Hematopoietic multipotent progenitor cell treated with erythropoietin and hydrocortisone succinate and interleukin-3 and kit ligand, for 8 days (in vitro differentiated cells): ENCODE data around the gene TBC1D2B.

Source experiments
- DNase-seq: peaks from one replicate; pipeline ENCODE4 v3.0.0-alpha.2; 2015

Gene TBC1D2B

DNA sequence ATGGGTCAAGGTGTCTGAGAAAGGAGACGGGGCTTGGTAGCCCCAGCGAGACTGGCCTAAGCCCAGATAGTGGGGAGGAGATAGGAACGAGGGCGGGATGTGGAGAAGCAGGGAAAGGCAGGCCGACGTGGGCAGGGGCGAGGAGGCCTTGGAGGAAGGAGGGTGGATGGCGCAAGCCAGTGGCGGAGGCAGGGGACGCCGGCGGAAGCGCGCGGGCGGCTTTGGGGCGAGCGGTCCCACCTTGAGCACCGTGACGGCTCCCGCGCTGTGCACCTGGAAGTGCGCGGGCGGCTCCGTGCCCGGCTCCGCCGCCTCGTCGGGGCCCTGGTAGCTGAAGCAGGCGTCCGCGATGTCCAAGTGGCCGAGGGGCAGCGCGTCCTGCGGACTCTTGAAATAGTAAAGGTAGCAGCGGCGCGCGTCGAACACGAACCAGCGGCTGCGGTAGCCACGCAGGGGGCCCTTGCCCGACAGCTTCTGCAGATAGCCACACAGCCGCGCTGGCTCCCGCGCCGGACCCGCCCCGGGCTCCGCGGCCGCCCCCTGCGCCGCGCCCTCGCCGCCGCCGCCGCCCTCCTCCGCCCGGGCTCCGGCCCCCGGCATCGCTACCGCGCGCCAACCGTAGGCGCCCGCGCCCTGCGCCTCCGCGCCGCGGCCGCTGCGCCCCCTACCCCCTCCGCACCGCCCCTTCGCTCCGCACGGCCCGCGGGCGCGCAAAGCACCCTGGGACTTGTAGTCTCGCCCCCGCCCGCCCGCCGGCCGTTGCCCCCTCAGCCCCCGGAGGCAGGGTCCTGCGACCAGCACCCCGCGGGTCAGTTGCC lies at the start of gene TBC1D2B:
Gene TBC1D2B, minus strand, starts transcription at position 659 of the 818 bp plus-strand sequence. Its CDS starts 59 bp downstream, at position 600.
- DNase-seq = peak; percentile 44

DNA sequence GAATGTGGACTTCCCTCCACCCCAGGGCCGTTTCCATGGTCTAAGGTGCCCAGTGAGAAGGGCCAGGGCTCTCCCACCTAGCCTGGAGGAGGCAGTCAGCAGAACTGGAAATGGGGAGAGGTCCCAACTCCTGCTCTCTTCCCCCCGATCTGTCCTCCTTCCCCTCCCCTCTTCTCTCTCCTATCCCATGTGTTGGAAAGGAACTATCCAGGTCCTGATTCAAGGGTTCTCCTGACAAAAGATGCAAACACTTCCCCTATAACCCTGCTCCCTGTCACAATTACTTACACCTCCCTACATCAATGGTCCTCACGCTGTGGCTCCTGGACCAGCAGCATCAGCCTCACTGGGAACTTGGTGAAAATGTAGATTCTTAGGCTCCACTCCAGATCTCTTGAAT lies 47.8 kb upstream of the TBC1D2B start:
- no peak for DNase-seq

DNA sequence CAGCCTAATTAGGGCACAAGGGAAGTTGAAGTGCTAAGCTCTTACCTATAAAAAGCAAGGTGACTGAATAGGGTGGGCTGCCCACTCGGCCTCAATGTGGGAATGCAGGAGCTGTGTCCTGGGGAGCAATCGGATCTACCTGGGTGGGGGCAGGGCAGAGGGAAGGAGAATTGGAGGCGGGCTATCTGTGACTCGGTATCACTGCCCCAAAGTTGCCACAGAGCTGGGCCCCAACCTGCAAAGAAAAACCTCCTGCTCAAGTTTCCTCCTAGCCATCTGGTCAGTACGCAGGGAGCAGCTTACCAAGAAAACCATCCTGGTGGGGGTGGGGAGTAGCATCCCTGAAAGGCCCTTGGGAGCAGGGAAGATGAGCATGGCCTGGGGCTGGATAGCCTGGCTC lies 43.0 kb upstream of the TBC1D2B start:
- no peak for DNase-seq

DNA sequence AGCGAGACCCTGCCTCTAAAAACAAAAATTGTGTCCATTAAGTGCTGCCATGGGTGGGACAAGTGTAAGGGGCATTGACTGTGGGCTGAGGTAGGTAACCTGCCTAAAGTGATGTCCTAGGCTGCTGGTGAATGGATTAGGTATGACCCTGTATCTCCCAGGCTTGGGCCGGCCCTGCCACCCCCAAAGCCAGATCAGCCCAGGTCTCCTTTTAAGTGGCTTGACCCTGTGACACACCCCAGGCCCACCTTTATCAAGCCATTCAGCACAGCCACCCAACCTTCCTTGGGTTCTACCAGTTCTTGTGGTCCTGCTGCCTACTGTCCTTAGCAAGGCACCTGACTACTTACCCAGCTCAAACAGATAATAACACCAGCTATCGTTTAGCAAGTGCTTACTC lies 35.0 kb upstream of the TBC1D2B start:
- no peak for DNase-seq

DNA sequence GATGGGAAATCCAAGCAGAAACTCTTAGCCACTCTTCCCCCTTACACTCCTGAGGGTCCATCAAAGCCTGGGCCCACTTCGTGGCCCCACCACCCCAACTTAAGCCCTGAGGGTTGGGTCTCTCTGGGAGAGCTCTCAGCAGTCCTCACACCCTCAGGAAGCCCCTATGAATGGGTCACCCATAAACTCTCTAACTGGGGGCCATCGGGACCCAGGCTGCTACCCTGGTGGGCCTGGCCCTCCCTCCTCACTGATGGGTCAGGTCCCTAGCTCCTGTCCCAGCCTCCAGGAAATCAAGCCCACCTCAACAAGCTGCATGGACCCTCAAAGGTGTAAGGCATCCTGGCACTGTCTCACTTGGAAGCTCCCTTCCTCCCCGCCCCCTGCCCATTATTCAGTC lies 34.3 kb upstream of the TBC1D2B start:
- no peak for DNase-seq

DNA sequence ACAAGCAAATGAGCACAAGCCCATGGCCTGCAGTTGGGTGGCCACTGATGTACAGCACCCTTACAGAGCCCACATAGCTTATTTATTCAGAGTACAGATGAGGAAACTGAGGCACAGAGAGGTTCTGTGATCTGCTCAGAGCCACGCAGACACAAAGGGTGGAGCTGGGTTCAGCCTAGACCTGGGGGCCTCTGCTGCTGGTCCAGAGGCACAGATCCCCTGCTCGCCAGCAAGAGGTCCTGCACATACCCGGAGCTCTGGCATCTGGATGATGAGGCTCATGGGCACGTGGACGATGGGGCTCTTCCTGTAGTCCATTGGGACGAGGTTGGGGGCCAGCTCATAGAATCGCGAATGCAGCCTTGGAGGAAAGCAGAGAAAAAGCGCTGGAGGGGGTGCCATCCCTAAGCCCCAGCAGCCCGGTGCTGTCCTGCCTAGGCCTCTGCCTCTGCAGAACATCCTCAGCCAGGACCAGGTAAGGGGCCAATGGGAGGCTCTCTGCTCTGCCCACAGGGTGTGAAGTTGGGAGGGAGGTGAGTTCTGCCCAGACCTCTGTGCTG lies 33.5 kb upstream of the TBC1D2B start:
- no peak for DNase-seq

DNA sequence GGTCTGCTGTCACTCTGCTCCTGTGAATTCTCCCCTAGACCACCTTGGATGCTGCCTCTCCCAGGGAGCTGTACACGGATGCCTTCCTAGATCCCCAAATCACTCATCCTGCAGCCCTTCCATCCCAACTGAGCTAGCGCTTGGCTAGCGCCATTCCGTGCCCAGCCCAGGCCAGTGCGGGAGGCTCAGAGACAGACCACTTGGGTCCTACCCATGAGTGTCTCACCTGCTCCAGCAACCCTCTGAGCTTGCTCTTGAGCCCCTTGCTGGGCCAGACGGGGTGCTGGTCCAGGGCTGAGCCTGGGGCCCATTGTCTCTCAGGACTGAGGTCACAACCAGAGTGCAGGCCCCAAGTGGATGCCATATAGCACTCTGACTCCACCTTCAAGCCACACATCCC lies 32.6 kb upstream of the TBC1D2B start:
- no peak for DNase-seq

DNA sequence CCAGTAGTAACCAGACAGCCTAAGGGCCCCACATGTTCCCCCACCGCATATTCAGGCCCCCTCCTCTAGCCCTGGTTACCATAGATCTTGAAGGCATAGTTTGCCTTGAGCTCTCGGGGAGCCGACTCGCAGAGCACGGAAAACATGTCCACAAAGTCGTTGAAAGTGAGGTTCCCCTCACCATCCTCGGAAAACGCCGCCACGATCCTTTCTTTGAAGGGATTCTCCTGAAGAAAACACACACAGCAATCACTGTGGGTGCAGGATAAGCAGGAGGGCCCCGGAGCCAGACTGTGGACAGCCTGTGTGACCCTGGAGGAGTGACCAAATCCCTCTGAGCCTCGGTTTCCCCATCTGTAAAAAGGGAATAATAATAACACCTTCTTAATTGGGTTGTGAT lies 31.6 kb upstream of the TBC1D2B start:
- no peak for DNase-seq

DNA sequence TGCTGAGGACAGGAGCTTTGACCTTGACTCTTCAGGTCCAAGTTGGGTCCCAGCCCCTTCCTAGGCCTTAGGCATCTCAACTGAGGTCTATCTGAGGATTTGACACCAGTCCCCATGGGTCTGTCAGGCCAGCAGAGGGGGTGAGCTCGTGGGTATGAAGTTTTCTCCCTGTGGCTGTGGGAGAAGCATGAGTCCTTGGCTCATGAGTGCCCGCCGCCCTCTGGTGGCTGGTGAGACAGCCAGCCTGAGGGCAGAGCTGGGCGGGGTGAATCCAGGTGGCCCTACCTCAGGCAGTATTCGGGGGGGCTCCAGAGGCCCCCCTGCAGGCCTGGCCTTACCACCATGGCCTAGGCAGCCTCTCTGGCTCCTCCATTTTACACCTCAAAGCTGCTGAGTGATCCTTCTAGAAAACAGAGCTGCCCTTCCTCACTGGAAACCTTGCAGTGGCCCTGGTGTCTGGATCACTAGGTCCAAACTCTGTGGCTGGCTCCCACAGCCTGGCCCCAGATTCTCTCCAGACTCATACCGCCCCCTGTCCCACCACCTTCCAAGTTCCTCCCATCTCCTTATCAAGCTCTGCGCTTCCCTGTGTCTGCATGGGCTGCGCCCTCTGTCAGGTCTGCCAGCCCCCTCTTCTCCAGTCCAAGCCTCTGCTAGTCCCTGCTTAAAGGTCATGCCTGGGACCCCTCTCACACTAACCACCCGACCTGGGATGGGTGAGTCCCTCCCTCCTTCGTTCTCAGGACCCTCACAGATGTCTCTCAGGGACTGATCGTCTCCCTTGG lies 31.0 kb upstream of the TBC1D2B start:
- peak; percentile 90 for DNase-seq

DNA sequence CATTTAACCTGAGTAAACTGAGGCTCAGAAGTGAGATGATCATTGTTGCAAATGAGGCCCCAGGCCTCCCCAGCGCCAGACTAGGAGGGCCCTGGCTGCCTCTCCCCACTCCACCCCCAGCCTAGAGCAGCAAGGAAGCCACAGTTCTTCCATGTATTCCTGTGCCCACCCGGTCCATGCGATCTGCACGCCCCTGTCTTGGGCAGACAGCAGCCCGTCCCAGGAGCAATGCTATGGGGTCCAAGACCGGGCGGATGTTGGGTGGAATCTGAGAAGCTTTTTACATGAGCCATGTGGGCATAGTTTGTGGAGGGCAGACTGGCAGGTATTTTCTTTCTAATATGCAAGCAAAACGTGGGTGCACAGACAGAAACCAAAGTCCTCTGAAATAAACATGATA lies 30.0 kb upstream of the TBC1D2B start:
- no peak for DNase-seq

DNA sequence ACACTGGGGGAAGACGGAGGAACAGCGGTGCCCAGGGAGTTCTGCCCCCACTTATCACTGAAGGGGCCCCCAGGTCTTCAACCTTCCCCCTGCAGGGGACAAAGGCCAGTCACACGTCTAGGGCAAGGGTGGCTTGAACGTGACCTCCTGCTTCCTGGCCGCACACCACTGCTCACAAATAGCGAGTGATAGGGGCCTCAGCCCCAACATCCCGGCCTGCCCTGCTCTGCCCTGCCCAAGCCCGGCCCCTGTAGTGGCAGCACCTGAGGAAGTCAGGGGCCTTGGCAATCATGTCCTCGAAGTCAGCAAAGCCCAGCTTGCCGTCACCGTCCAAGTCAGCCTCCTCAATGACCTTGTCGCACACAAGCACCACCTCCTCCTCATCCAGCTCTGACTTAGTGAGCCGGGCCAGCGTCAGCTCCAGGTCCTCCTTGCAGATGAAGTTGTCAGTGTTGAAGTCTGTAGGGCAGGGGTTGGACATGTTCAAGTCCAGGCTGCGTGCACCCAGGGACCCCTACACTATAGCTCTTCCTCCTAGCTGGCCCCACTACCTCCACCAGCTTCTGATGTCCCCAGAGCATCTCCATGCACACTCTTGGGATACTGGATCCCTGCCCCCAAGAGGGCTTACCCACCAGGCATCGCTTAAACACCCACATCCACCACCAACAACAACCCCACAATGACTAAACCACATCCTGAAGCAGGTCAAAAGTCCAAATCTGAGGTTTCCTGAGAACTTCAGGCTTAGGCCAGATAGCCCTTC lies 28.1 kb upstream of the TBC1D2B start:
- no peak for DNase-seq

DNA sequence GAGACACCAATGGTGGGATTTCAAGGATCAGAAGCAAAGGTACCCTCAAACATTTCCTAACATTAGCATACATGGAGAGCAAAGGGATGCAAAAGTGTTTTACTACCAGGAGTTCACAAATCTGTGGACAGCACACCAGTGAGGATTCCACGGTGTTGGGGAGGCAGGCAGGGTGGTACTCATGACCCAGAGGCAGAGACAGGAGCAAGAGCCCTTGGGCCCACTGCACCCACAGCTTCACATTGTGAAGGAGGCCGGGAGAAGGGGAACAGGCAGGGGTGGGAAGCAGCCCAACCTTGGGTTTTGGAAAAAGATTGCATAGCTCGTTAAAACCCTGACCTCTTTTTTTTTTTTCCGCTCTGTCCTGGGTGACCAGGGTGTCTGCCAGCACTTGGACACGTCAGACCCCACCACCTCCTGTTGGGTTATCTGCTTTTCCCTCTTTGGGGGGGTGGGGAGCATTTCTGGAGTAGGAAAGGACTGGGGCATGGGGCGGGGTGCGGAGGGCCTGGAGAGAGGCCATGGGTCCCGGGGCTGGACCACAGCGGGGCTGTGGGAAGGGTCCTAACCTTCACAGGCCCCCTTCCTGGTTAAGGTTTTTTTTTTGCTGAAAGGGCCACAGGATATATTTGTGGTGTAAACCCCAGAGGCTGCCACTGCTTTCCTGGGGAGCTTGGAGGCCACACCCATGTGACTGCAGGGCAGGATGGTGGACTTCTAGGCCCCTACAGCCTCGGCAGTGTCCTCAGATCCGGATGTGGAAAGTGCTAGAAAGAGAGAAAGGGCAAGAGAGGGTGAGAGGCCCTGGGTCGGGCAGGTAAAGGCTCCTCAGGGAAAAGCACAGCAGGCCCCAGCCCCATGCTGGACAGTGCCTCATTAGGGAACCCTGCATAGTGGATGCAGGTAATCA lies 27.3 kb upstream of the TBC1D2B start:
- no peak for DNase-seq

DNA sequence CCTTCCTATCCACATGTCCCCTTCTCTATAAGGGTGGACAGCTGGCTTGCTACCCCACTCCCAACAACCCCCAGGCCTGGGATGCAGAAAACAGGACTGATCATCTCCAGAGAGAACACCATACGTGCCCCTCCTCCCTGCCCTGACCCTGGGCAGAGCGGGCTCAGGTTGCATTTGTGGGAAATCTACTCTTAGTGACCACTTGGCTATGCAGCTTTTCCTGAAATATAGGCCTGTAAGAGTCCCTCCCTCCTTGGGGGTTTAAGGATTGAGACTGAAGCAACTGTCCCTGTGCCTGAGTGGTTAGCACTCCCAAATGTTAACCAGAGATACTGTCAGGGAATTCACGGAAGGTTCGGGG lies 26.6 kb upstream of the TBC1D2B start:
- DNase-seq = no peak

DNA sequence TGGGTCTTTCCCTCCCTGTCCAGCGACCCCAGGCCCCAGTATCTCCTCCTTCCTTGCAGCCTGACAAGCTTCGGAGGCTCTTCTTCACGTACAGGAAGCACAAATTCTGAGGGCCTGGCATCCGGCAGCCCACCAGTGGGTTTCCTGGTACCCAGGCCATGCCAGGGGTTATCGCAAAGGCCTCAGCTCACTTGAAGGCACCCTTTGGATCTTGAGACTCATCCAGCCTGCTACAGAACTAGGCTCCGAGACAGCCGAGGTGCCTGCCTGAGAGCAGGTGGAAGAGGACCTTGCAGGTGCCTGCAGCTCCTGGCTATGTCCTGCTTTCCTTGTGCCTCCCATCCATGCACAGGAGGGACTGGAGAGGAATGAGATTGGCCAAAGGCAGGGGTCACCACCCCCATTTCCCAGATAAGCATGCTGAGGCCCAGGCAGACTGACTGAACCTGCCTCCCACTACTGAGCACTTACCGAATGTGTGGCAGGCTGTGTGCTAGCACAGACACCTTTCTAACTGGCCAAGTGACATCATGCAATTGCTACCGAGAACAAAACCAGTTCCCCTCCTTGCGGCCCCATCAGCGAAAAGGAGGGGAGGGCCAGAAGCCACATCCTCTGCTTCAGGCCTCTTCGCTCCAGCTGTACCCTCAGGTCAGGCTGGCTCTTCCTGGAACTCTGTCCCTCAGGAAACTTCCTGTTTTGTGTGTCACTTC lies 26.1 kb upstream of the TBC1D2B start:
- no peak for DNase-seq

DNA sequence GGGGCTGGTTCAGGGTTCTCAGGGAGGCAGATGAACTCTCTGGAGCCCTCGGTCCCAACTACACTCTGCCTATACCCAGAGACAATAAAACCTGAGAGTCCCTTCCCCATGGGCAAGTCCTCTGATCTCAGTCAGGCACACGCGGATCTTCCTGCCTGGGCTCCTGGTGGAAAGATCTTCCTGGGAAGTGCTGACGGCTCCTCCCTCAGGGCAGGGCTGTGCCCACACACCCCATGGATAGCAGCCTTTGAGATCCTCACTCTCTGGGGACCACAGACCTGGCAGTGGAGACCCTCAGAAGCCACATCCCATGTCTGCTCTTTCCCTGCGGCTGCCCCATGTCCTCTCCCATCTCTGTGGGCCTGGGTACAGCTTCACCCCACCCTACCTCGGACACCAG lies 25.2 kb upstream of the TBC1D2B start:
- DNase-seq = no peak

DNA sequence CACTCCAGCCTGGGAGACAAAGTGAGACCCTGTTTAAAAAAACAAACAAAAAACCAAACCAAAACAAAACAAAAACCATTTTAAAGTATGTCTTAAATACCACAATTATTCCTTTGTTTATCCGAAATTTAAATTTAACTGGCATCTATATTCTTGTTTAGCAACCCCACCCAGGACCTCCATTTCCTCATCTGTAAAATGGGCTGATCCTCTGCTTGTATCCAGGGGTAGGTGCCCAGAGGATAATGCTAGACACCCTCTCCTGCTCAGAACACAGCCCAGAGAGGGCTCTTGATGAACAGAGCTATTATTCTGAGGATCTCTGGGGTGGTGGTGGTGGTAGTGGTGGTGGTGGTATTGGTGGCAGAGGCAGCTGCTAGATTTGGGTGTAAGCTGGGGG lies 24.7 kb upstream of the TBC1D2B start:
- DNase-seq = no peak

DNA sequence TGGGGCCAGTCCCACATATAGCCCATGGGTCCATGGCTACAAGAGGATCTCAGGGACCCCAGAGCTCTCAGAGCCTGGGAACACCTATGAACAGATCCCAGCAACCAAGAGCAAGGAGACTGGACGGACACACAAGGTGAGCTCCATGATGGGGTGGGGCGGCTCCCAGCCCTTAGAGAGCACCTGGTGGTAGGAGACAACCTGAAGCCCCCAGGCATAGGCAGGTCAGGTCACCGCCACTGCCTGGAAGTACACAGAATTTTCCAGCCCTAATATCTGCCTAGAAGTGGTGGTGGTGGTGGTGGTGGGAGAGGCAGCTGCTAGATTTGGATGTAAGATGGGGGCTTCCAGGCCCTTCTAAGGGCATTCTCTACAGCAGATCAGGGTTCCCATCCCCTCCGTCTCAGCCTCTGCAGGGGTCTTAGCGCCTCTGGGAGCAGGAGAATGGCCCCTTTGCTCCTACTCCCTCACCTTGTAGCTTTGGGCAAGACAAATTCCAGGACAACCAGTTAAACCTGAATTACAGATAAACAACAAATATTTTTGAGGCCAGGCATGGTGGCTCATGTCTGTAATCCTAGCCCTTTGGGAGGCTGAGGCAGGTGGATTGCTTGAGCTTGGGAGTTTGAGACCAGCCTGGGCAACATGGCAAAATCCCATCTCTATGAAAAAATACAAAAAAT lies 24.1 kb upstream of the TBC1D2B start:
- DNase-seq = no peak

DNA sequence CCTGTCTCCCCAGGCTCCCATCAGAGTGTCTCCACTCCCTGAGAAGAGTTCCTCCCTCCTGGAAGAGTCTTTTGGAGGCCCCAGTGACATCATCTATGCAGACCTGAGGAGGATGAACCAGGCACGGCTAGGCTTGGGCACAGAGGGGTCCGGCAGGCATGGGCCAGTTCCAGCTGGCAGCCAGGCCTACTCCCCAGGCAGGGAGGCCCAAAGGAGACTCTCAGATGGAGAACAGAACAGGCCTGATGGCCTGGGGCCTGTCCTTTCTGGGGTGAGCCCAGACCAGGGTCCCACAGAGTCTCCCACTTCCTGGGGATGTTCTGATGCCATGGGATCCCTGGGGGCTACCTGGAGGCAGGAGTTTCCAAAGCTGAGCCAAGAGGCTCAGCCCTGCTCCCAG lies 23.4 kb upstream of the TBC1D2B start:
- DNase-seq = no peak

DNA sequence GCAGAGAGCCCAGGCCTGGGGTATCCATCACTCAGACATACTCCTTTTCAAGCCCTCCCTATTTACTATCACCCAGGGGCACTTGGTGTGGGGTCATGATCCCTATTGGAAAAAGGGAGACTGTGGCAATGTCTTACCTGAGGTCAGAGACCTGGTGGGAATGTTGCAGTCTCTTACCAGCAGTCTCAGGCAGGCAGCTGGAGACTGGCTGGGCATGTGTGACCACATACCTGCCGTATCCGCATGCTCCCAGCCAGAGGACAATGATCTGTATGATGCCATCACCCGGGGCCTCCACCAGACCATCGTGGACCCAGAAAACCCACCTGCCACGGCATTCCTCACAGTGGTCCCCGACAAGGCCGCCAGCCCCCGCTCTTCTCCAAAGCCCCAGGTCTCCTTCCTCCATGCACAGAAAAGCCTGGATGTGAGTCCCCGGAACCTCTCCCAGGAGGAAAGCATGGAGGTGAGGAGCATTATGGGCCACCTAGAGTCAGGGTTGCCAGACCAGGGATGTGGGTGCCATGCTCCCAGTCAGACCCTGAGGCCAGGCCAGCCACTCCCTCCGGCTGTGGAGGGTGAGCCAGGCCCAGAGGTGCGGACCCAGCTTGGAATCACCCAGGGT lies 20.7 kb upstream of the TBC1D2B start:
- DNase-seq = no peak

DNA sequence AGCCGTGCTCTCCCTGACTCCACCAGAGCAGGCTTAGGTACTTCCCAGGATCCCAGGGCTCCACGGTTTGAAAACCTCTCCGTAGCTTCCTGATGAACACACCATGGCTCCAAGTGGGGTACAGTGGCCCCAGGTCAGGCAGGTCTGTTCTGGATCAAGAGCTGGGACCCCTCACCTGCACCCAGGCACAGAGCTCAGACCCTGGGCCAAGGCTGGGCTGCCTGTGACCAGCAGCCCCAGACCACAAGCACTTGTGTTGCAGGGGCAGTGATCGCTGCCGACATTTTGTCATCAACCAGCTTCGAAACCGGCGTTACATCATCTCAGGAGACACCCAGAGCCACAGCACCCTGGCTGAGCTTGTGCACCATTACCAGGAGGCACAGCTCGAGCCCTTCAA lies 20.2 kb upstream of the TBC1D2B start:
- DNase-seq = no peak
